IMR-90 (cell line): ENCODE results near the gene PUM2. TPM values are rescaled to one million over a fixed set of nuclear protein-coding genes. Genes with fewer than 3 reads are reported as not detected.

Source experiments
- ATAC-seq: fragments of 200-7000 bp; cut with Tn5 transposase; 2 replicates; pipeline ENCODE4 v1.9.1; 2020; ENCODE audit warnings: low read depth, mild to moderate bottlenecking, moderate library complexity
- BruUV-seq: library from RNA; stranded (reverse); fragments of 400-500 nt; replicated peaks from 2 replicates; lab custom pipeline; 2021; lab: Mats Ljungman, UMichigan
- CTCF ChIA-PET: fragments of 300-600 bp; formaldehyde crosslinking; extraction: SDS; loops from one replicate; lab custom pipeline; 2021; ENCODE audit warnings: antibody characterized with exemption; lab: Yijun Ruan, JAX
- POLR2A ChIA-PET: fragments of 300-600 bp; sonication (Branson Sonifier 250); formaldehyde crosslinking; loops from one replicate; lab custom pipeline; 2022; ENCODE audit warnings: antibody characterized with exemption; ENCODE audit not compliant: unreplicated experiment; lab: Charles Lee
- DNase-seq: peaks from one replicate; pipeline ENCODE4 v3.0.0; 2013
- H2AFZ ChIP-seq: replicated peaks from 2 replicates; pipeline ENCODE3; 2013; ENCODE audit warnings: low read length, mild to moderate bottlenecking; ENCODE audit not compliant: poor library complexity
- H2AK5ac ChIP-seq: 2 replicates; pipeline ENCODE4 v1.6.1; 2013; ENCODE audit warnings: low read depth, low read length, inconsistent platforms
- H2AK9ac ChIP-seq: replicated peaks from 2 replicates; pipeline ENCODE3; 2013; ENCODE audit warnings: mild to moderate bottlenecking, low read depth, low read length, moderate library complexity; ENCODE audit not compliant: poor library complexity
- H2BK120ac ChIP-seq: 2 replicates; pipeline ENCODE4 v1.6.1; 2013; ENCODE audit warnings: low read depth, low read length, inconsistent platforms
- H2BK15ac ChIP-seq: 3 replicates; pipeline ENCODE4 v1.6.1; 2013; ENCODE audit warnings: low read depth, low read length, inconsistent platforms
- H2BK20ac ChIP-seq: 2 replicates; pipeline ENCODE4 v1.6.1; 2013; ENCODE audit warnings: low read depth, mild to moderate bottlenecking, inconsistent platforms, low read length, moderate library complexity
- H2BK5ac ChIP-seq: 2 replicates; pipeline ENCODE4 v1.6.1; 2013; ENCODE audit warnings: mild to moderate bottlenecking, low read depth, low read length, inconsistent platforms; ENCODE audit not compliant: poor library complexity, severe bottlenecking
- H3K14ac ChIP-seq: replicated peaks from 2 replicates; pipeline ENCODE4 v1.6.1; 2013; ENCODE audit warnings: low read depth, low read length, inconsistent platforms
- H3K18ac ChIP-seq: 2 replicates; pipeline ENCODE4 v1.6.1; 2013; ENCODE audit warnings: low read depth, low read length, control low read depth
- H3K23ac ChIP-seq: 2 replicates; pipeline ENCODE4 v1.6.1; 2013; ENCODE audit warnings: low read depth, low read length, inconsistent platforms
- H3K27ac ChIP-seq: 2 replicates; pipeline ENCODE4 v1.5.1; 2013; ENCODE audit warnings: mild to moderate bottlenecking, control low read depth, low read length; ENCODE audit not compliant: insufficient read depth
- H3K27me3 ChIP-seq: 2 replicates; pipeline ENCODE4 v1.6.1; 2013; ENCODE audit warnings: low read length; ENCODE audit not compliant: control insufficient read depth, insufficient read depth
- H3K36me3 ChIP-seq: 2 replicates; pipeline ENCODE4 v1.6.1; 2013; ENCODE audit warnings: low read length, mixed read lengths; ENCODE audit not compliant: control insufficient read depth, insufficient read depth
- H3K4ac ChIP-seq: 2 replicates; pipeline ENCODE4 v1.6.1; 2013; ENCODE audit warnings: low read depth, low read length, inconsistent platforms
- H3K4me1 ChIP-seq: 2 replicates; pipeline ENCODE4 v1.6.1; 2013; ENCODE audit warnings: low read length, mixed read lengths; ENCODE audit not compliant: control insufficient read depth, insufficient read depth
- H3K4me2 ChIP-seq: 2 replicates; pipeline ENCODE4 v1.6.1; 2013; ENCODE audit warnings: low read depth, mild to moderate bottlenecking, control low read depth, low read length, moderate library complexity
- H3K4me3 ChIP-seq: 2 replicates; pipeline ENCODE4 v1.5.1; 2013; ENCODE audit warnings: low read depth, mild to moderate bottlenecking, control low read depth, low read length, moderate library complexity; ENCODE audit not compliant: insufficient read depth
- H3K56ac ChIP-seq: 2 replicates; pipeline ENCODE4 v1.6.1; 2013; ENCODE audit warnings: low read length, inconsistent platforms; ENCODE audit not compliant: insufficient read depth; ENCODE audit errors: extremely low read depth
- H3K79me1 ChIP-seq, 2 experiments: 2 replicates each; pipeline ENCODE4 v1.6.1; 2013; ENCODE audit warnings: low read length in 2 of 2, inconsistent platforms in 1 of 2, low read depth in 1 of 2
- H3K9ac ChIP-seq: 2 replicates; pipeline ENCODE4 v1.6.1; 2013; ENCODE audit warnings: low read depth, low read length, control low read depth
- H3K9me1 ChIP-seq: 2 replicates; pipeline ENCODE4 v1.6.1; 2013; ENCODE audit warnings: low read length, inconsistent platforms; ENCODE audit not compliant: insufficient read depth
- H3K9me3 ChIP-seq: 2 replicates; pipeline ENCODE4 v1.6.1; 2013; ENCODE audit warnings: low read length; ENCODE audit not compliant: control insufficient read depth, insufficient read depth
- H4K20me1 ChIP-seq: 2 replicates; pipeline ENCODE4 v1.6.1; 2013; ENCODE audit warnings: low read length, inconsistent platforms; ENCODE audit not compliant: insufficient read depth
- H4K5ac ChIP-seq: 2 replicates; pipeline ENCODE4 v1.6.1; 2013; ENCODE audit warnings: mild to moderate bottlenecking, low read depth, low read length, control low read depth
- H4K8ac ChIP-seq, 2 experiments: 2 replicates each; pipeline ENCODE4 v1.6.1; 2013; ENCODE audit warnings: low read depth in 2 of 2, low read length in 2 of 2, control low read depth in 1 of 2, inconsistent platforms in 1 of 2
- H4K91ac ChIP-seq: 2 replicates; pipeline ENCODE4 v1.6.1; 2013; ENCODE audit warnings: low read depth, low read length, inconsistent platforms; ENCODE audit not compliant: insufficient read depth
- BHLHE40 ChIP-seq: fragments of 150-350 bp; IDR thresholded peaks from 2 replicates; pipeline ENCODE4 v1.6.1; 2016; ENCODE audit warnings: mild to moderate bottlenecking, low read depth, low read length
- CEBPB ChIP-seq: IDR thresholded peaks from 2 replicates; pipeline ENCODE4 v1.6.1; 2012; ENCODE audit warnings: low read depth, low read length, improper control_type of control experiment
- CHD1 ChIP-seq: IDR thresholded peaks from 2 replicates; pipeline ENCODE4 v1.6.1; 2012; ENCODE audit warnings: low read depth, low read length, improper control_type of control experiment
- FOS ChIP-seq: fragments of 150-350 bp; IDR thresholded peaks from 2 replicates; pipeline ENCODE4 v1.6.1; 2016; ENCODE audit warnings: low read depth, low read length
- MAFK ChIP-seq: IDR thresholded peaks from 2 replicates; pipeline ENCODE4 v1.6.1; 2012; ENCODE audit warnings: low read depth, low read length, improper control_type of control experiment
- MAZ ChIP-seq: IDR thresholded peaks from 2 replicates; pipeline ENCODE4 v1.6.1; 2012; ENCODE audit warnings: low read depth, mild to moderate bottlenecking, low read length, improper control_type of control experiment, moderate library complexity, borderline replicate concordance
- MXI1 ChIP-seq: IDR thresholded peaks from 2 replicates; pipeline ENCODE4 v1.6.1; 2012; ENCODE audit warnings: low read depth, mild to moderate bottlenecking, low read length, moderate library complexity, borderline replicate concordance
- NFE2L2 ChIP-seq: fragments of 150-350 bp; IDR thresholded peaks from 2 replicates; pipeline ENCODE4 v1.6.1; 2016; ENCODE audit warnings: low read depth, mild to moderate bottlenecking, low read length
- POLR2A ChIP-seq: IDR thresholded peaks from 2 replicates; pipeline ENCODE4 v1.6.1; 2012; ENCODE audit warnings: mild to moderate bottlenecking, low read depth, low read length
- RAD21 ChIP-seq: IDR thresholded peaks from 2 replicates; pipeline ENCODE4 v1.6.1; 2012; ENCODE audit warnings: low read length, improper control_type of control experiment
- RCOR1 ChIP-seq: IDR thresholded peaks from 2 replicates; pipeline ENCODE4 v1.6.1; 2012; ENCODE audit warnings: mild to moderate bottlenecking, low read length, improper control_type of control experiment; ENCODE audit not compliant: insufficient replicate concordance
- RFX5 ChIP-seq: IDR thresholded peaks from 2 replicates; pipeline ENCODE4 v1.8.0; 2012; ENCODE audit warnings: low read depth, mild to moderate bottlenecking, low read length, moderate library complexity
- SMC3 ChIP-seq: fragments of 150-350 bp; IDR thresholded peaks from 2 replicates; pipeline ENCODE4 v1.6.1; 2016; ENCODE audit warnings: low read depth, mild to moderate bottlenecking, antibody characterized with exemption, low read length, moderate library complexity
- WGBS, 2 experiments: methylation state at CpG; one replicate each; pipeline versions ENCODE4 v1.1.5 to v1.1.7; 2013; ENCODE audit warnings: missing lambda C conversion rate in 2 of 2; ENCODE audit not compliant: insufficient read length in 1 of 2; ENCODE audit errors: extremely low coverage in 2 of 2; 5-methylcytosine and 5-hydroxymethylcytosine counted together
- dilution Hi-C: fragments of 300-500 bp; cut with HindIII; formaldehyde crosslinking; loops from one replicate; pipeline ENCODE4 v1.14.3; 2018; ENCODE audit warnings: low sequenced_read_pairs; ENCODE audit not compliant: unreplicated experiment
- in situ Hi-C: fragments of 300-500 bp; cut with MboI; formaldehyde crosslinking; loops from 3 replicates; pipeline ENCODE4 v1.14.3; 2019; ENCODE audit warnings: low sequenced_read_pairs, inconsistent platforms, mixed read lengths
- intact Hi-C: fragments of 100-400 bp; cut with micrococcal nuclease; formaldehyde crosslinking; loops from 2 replicates; pipeline ENCODE4 v1.10.0; 2022
- polyA plus RNA-seq, 3 experiments: library from polyadenylated mRNA; depleted of rRNA; stranded (reverse); fragments of >200 nt; gene quantifications; 2 replicates each; pipeline ENCODE4 v1.2.3, GENCODE V29; 2012; ENCODE audit warnings: low replicate concordance in 1 of 3
- total RNA-seq: library from RNA; depleted of rRNA; stranded (reverse); fragments of >200 nt; gene quantifications from 2 replicates; pipeline ENCODE4 v1.2.3, GENCODE V29; 2012
- TF ChIP-seq, protein P1 (sequence below): fragments of 150-350 bp; IDR thresholded peaks from 2 replicates; pipeline ENCODE4 v1.6.1; 2016; ENCODE audit warnings: low read depth, mild to moderate bottlenecking, low read length, moderate library complexity, borderline replicate concordance
- TF ChIP-seq, protein P2 (sequence below): conservative IDR thresholded peaks from 2 replicates; pipeline ENCODE4 v1.5.1; 2012; ENCODE audit warnings: mild to moderate bottlenecking, low read depth, low read length, improper control_type of control experiment
- TF ChIP-seq, protein P3 (sequence below): fragments of 150-350 bp; IDR thresholded peaks from 2 replicates; pipeline ENCODE4 v1.6.1; 2017; ENCODE audit warnings: mild to moderate bottlenecking, antibody characterized with exemption, low read length, low read depth

PUM2 gene
- total and polyA plus RNA-seq, 2 of the 4 experiments (the other 2 are of a cell fraction) = 18.8 to 38.4 TPM

DNA sequence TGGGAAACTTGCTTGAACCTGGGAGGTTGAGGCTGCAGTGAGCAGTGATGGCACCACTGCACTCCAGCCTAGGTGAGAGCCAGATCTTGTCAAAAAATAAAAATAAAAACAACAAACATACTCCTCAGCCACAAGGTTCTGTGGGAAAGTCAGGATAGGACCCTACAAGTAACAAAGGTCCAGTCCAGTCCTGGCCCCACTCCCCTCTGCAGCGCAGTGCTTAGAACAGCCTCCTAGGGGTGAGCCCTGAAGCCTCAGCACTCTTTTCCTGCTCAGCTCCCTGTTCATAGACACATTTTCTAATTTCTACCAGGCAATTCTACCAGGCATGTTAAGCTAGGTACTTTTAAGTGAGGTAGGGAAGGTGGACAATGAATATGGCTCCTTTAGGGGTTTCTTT lies 103.6 kb downstream of the PUM2 start:
- Histone ChIP-seq H3K9ac (no peak overlapping the region), H4K8ac (no peak overlapping the region), H4K91ac (no peak overlapping the region), H3K4me1 (no peaks in the 10 kb centered on the region), H3K56ac (no peak overlapping the region), H3K27me3 (no peaks in the 10 kb centered on the region), H2BK15ac (no peak overlapping the region), H4K5ac (no peak overlapping the region), H2BK5ac (no peak overlapping the region), H3K18ac (no peak overlapping the region), H2BK20ac (no peak overlapping the region), H3K4ac (no peak overlapping the region), H3K9me1 (peaks cover 8% of the 10 kb centered on the region; the same call in 1 of the 2 replicates), H2AK5ac (no peak overlapping the region), H2BK120ac (no peak overlapping the region), H3K36me3 (peaks cover 4% of the 10 kb centered on the region), H4K20me1 (no peaks in the 10 kb centered on the region), H2AK9ac (no peak overlapping the region), H2AFZ (no peak overlapping the region), H3K4me2 (no peak overlapping the region), H3K27ac (no peak overlapping the region), H3K4me3 (no peak overlapping the region), H3K14ac (no peak overlapping the region), H3K23ac (no peak overlapping the region), H3K79me1 (no peaks in the 10 kb centered on the region), H3K9me3 (no peaks in the 10 kb centered on the region)
- TF ChIP-seq MAZ (no peak), SMC3 (no peak), NFE2L2 (no peak), RAD21 (no peak), FOS (no peak), POLR2A (no peak), MXI1 (no peak), MAFK (no peak), CHD1 (no peak), RCOR1 (no peak), CEBPB (no peak), RFX5 (no peak), BHLHE40 (no peak)
- TF ChIP-seq, protein P1, sequence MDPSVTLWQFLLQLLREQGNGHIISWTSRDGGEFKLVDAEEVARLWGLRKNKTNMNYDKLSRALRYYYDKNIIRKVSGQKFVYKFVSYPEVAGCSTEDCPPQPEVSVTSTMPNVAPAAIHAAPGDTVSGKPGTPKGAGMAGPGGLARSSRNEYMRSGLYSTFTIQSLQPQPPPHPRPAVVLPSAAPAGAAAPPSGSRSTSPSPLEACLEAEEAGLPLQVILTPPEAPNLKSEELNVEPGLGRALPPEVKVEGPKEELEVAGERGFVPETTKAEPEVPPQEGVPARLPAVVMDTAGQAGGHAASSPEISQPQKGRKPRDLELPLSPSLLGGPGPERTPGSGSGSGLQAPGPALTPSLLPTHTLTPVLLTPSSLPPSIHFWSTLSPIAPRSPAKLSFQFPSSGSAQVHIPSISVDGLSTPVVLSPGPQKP = no peak
- TF ChIP-seq, protein P2, sequence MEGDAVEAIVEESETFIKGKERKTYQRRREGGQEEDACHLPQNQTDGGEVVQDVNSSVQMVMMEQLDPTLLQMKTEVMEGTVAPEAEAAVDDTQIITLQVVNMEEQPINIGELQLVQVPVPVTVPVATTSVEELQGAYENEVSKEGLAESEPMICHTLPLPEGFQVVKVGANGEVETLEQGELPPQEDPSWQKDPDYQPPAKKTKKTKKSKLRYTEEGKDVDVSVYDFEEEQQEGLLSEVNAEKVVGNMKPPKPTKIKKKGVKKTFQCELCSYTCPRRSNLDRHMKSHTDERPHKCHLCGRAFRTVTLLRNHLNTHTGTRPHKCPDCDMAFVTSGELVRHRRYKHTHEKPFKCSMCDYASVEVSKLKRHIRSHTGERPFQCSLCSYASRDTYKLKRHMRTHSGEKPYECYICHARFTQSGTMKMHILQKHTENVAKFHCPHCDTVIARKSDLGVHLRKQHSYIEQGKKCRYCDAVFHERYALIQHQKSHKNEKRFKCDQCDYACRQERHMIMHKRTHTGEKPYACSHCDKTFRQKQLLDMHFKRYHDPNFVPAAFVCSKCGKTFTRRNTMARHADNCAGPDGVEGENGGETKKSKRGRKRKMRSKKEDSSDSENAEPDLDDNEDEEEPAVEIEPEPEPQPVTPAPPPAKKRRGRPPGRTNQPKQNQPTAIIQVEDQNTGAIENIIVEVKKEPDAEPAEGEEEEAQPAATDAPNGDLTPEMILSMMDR = no peak
- TF ChIP-seq, protein P3, sequence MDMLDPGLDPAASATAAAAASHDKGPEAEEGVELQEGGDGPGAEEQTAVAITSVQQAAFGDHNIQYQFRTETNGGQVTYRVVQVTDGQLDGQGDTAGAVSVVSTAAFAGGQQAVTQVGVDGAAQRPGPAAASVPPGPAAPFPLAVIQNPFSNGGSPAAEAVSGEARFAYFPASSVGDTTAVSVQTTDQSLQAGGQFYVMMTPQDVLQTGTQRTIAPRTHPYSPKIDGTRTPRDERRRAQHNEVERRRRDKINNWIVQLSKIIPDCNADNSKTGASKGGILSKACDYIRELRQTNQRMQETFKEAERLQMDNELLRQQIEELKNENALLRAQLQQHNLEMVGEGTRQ = no peak
- ATAC-seq = no peak
- no TSS peak for BruUV-seq
- WGBS, 2 experiments = no CpG with 5 or more reads among the region's 1 CpG
- dilution Hi-C loops = no loop called here
- in situ Hi-C loops = no loop called here
- POLR2A ChIA-PET = interaction anchor here (0.6 kb wide), 1 partner anchor 23 kb away, joined by 3 read pairs; no protein-coding TSS in a partner anchor
- DNase-seq = no peak
- CTCF ChIA-PET = no interaction called here
- intact Hi-C loops = no loop called here
